Spleen (tissue), 11 donors: ENCODE data around the gene ATP6V0A4. TPM values are rescaled to one million over a fixed set of nuclear protein-coding genes. Genes with fewer than 3 reads are reported as not detected.

Source experiments
- DNase-seq: peaks from one replicate; pipeline ENCODE4 v3.0.0-alpha.2; 2020
- H3K27ac ChIP-seq, 8 donors: fragments of 200-600 bp; sonication (generic) in 7 of 8; 1 replicate in 4 of 8; 2 replicates in 4 of 8; pipeline versions ENCODE4 v1.5.0 to v1.8.0; 2016 to 2021; ENCODE audit warnings: inconsistent platforms in 4 of 8, mild to moderate bottlenecking in 4 of 8, moderate library complexity in 1 of 8
- H3K27me3 ChIP-seq, 7 donors: fragments of 200-600 bp; sonication (generic) in 6 of 7; replicated peaks in 1 of 7; 1 replicate in 4 of 7; 2 replicates in 3 of 7; pipeline versions ENCODE4 v1.5.0 to v1.8.0; 2016 to 2021; ENCODE audit warnings: inconsistent platforms in 3 of 7, mild to moderate bottlenecking in 1 of 7
- H3K36me3 ChIP-seq, 6 donors: fragments of 200-600 bp; sonication (generic) in 5 of 6; 1 replicate in 4 of 6; 2 replicates in 2 of 6; pipeline versions ENCODE4 v1.5.0 to v1.8.0; 2016 to 2021; ENCODE audit warnings: inconsistent platforms in 2 of 6
- H3K4me1 ChIP-seq, 6 donors: fragments of 200-600 bp; sonication (generic) in 5 of 6; 1 replicate in 3 of 6; 2 replicates in 3 of 6; pipeline versions ENCODE4 v1.5.0 to v1.8.0; 2016 to 2021; ENCODE audit warnings: inconsistent platforms in 3 of 6
- H3K4me3 ChIP-seq, 8 donors: fragments of 200-600 bp; sonication (generic) in 7 of 8; 1 replicate in 4 of 8; 2 replicates in 4 of 8; pipeline versions ENCODE4 v1.5.0 to v1.8.0; 2016 to 2021; ENCODE audit warnings: inconsistent platforms in 4 of 8, mild to moderate bottlenecking in 4 of 8, moderate library complexity in 2 of 8
- H3K9me3 ChIP-seq, 8 donors: fragments of 200-600 bp; sonication (generic) in 7 of 8; 1 replicate in 4 of 8; 2 replicates in 4 of 8; pipeline versions ENCODE4 v1.5.0 to v1.8.0; 2016 to 2021; ENCODE audit warnings: inconsistent platforms in 4 of 8
- CTCF ChIP-seq, 11 experiments: fragments of 200-600 bp in 7 of 11; fragments of 450-650 bp in 4 of 11; sonication (generic) in 4 of 11; IDR thresholded peaks in 8 of 11; conservative IDR thresholded peaks in 3 of 11; 1 replicate in 7 of 11; 2 replicates in 4 of 11; pipeline versions ENCODE4 v1.4.0 to v1.8.0; 2016 to 2021; ENCODE audit warnings: antibody characterized with exemption in 11 of 11, inconsistent platforms in 4 of 11, mild to moderate bottlenecking in 1 of 11
- POLR2A ChIP-seq, 3 donors: fragments of 450-650 bp; IDR thresholded peaks; one replicate each; pipeline ENCODE4 v1.5.1; 2017; ENCODE audit warnings: antibody characterized with exemption in 3 of 3, mild to moderate bottlenecking in 1 of 3
- POLR2AphosphoS5 ChIP-seq, 3 donors: sonication (generic); formaldehyde crosslinking; IDR thresholded peaks; one replicate each; pipeline ENCODE4 v1.5.1; 2017; ENCODE audit warnings: antibody characterized with exemption in 3 of 3
- WGBS, 5 donors: extraction: QIAGEN DNeasy Blood & Tissue Kit in 3 of 5; methylation state at CpG; one replicate each; pipeline versions ENCODE4 v1.1.5 to v1.1.7; 2013 to 2018; 5-methylcytosine and 5-hydroxymethylcytosine counted together
- intact Hi-C: fragments of 100-400 bp; cut with DNase I; formaldehyde crosslinking; loops from one replicate; pipeline ENCODE4 v1.15.0; 2023; ENCODE audit warnings: low total_unique reads
- polyA plus RNA-seq, 3 donors: library from polyadenylated mRNA; stranded (reverse); fragments of 200-250 nt; gene quantifications; one replicate each; pipeline ENCODE4 v1.2.1, GENCODE V29; 2013
- total RNA-seq, 7 donors: library from RNA; depleted of rRNA in 3 of 7; stranded (reverse); fragments of >200 nt in 3 of 7; fragmentation: NEBNext Ultra II Directional in 4 of 7; extraction: Animal tissue kit (Norgen Biotek cat#: 25700) in 4 of 7; gene quantifications; one replicate each; pipeline versions ENCODE4 v1.1.0 to v1.2.1, GENCODE V29; 2016 to 2021
- donor health status: healthy with polysubstance abuse.
- donor health status: DM: no; HTN: no; CAD: no; lungs with moderate emphysema.
- donor health status: DM: no; HTN: no; CAD: no.
- donor health status: Bipolar disorder and iron deficiency.
- donor health status: healthy.
- donor health status: DM: no; HTN: no; CAD: no.
- donor health status: DM: yes; HTN: yes; CAD: no.

Gene ATP6V0A4
- total and polyA plus RNA-seq, 10 donors, result not detected

- H3K4me3 ChIP-seq, result no peak overlapping the region
- H3K4me1 ChIP-seq, result no peaks in the 10 kb centered on the region
- no peak overlapping the region for H3K27ac ChIP-seq
- DNase-seq, result no peak
- intact Hi-C loops, result no loop called here
- TF ChIP-seq POLR2AphosphoS5 (IDR thresholded peaks at IDR 0.05) (no peak), POLR2A (IDR thresholded peaks at IDR 0.05) (no peak), CTCF (IDR thresholded peaks at IDR 0.05 in 8 of 11, conservative IDR thresholded peaks at IDR 0.05 in 3 of 11) (no peak)
- H3K9me3 ChIP-seq, result peaks cover 0 to 9% (median 7%) of the 10 kb centered on the region in 8 donors
- H3K27me3 ChIP-seq, result no peaks in the 10 kb centered on the region
- 63 to 78% (median 75%) methylated on average over 1 of the region's 1 CpG for WGBS, 5 donors
- no peaks in the 10 kb centered on the region for H3K36me3 ChIP-seq
Measured at GRCh38 chr7:138804618-138805017, 6.6 kb upstream of the ATP6V0A4 start.

- no peaks in the 10 kb centered on the region for H3K4me1 ChIP-seq
- H3K27me3 ChIP-seq, result peaks cover 0 to 13% (median 0%) of the 10 kb centered on the region in 7 donors
- no peak overlapping the region for H3K27ac ChIP-seq
- WGBS, 5 donors, result 92 to 98% (median 95%) methylated on average over 18 of the region's 18 CpGs
- intact Hi-C loops, result no loop called here
- no peaks in the 10 kb centered on the region for H3K36me3 ChIP-seq
- peak; percentile 17 for DNase-seq
- H3K4me3 ChIP-seq, result no peak overlapping the region
- H3K9me3 ChIP-seq, result peaks cover 0 to 8% (median 4%) of the 10 kb centered on the region in 8 donors
- TF ChIP-seq POLR2AphosphoS5 (IDR thresholded peaks at IDR 0.05), result no peak
- no peak for TF ChIP-seq POLR2A (IDR thresholded peaks at IDR 0.05)
- no peak for TF ChIP-seq CTCF (IDR thresholded peaks at IDR 0.05 in 8 of 11, conservative IDR thresholded peaks at IDR 0.05 in 3 of 11)
Measured at GRCh38 chr7:138802706-138803105, 4.7 kb upstream of the ATP6V0A4 start.

GRCh38 chr7:138801256-138801655 lies 3.3 kb upstream of the ATP6V0A4 start:
- peaks cover 0 to 20% (median 0%) of the 10 kb centered on the region in 7 donors for H3K27me3 ChIP-seq
- peak; percentile 27 for DNase-seq
- H3K4me3 ChIP-seq, result no peak overlapping the region
- no peaks in the 10 kb centered on the region for H3K36me3 ChIP-seq
- no peaks in the 10 kb centered on the region for H3K9me3 ChIP-seq
- no peak for TF ChIP-seq POLR2A (IDR thresholded peaks at IDR 0.05)
- TF ChIP-seq POLR2AphosphoS5 (IDR thresholded peaks at IDR 0.05), result no peak
- TF ChIP-seq CTCF (IDR thresholded peaks at IDR 0.05 in 8 of 11, conservative IDR thresholded peaks at IDR 0.05 in 3 of 11), result no peak
- no peaks in the 10 kb centered on the region for H3K4me1 ChIP-seq
- intact Hi-C loops, result no loop called here
- WGBS, 5 donors, result 79 to 96% (median 90%) methylated on average over 3 of the region's 3 CpGs
- H3K27ac ChIP-seq, result no peak overlapping the region

- no peak for TF ChIP-seq CTCF (IDR thresholded peaks at IDR 0.05 in 8 of 11, conservative IDR thresholded peaks at IDR 0.05 in 3 of 11)
- TF ChIP-seq POLR2A (IDR thresholded peaks at IDR 0.05), result no peak
- TF ChIP-seq POLR2AphosphoS5 (IDR thresholded peaks at IDR 0.05), result no peak
- Histone ChIP-seq H3K36me3 (no peaks in the 10 kb centered on the region), H3K27me3 (peaks cover 0 to 20% (median 0%) of the 10 kb centered on the region in 7 donors), H3K9me3 (no peaks in the 10 kb centered on the region), H3K27ac (no peak overlapping the region), H3K4me3 (no peak overlapping the region), H3K4me1 (no peaks in the 10 kb centered on the region)
- intact Hi-C loops, result no loop called here
- WGBS, 5 donors, result 78 to 90% (median 82%) methylated on average over 7 of the region's 7 CpGs
- no peak for DNase-seq
Measured at GRCh38 chr7:138799336-138800000, 1.5 kb upstream of the ATP6V0A4 start.
